Astrocyte of the cerebellum (primary cell): ENCODE measurements around the gene MOXD1.
A peak's percentile ranks its signal among the peaks of the same experiment; 100 is the strongest.

ENCODE experiments used
- DNase-seq: peaks from one replicate; pipeline ENCODE4 v3.0.0-alpha.2; 2011; ENCODE audit warnings: low read depth
- H3K4me3 ChIP-seq: 2 replicates; pipeline ENCODE4 v1.5.1; 2011; ENCODE audit warnings: mild to moderate bottlenecking, low read depth, low read length, moderate library complexity
- CTCF ChIP-seq: IDR thresholded peaks from 2 replicates; pipeline ENCODE4 v1.5.1; 2012; ENCODE audit warnings: low read length, low read depth, moderate library complexity, mild to moderate bottlenecking; ENCODE audit errors: missing control alignments
- in situ Hi-C: cut with HindIII; loops from 2 replicates; pipeline ENCODE4 v1.10.0; 2017; ENCODE audit warnings: low sequenced_read_pairs

MOXD1 gene

GRCh38 chr6:132265451-132266097 is 135.7 kb downstream of the MOXD1 start:
- no peak for TF ChIP-seq CTCF
- DNase-seq = no peak
- H3K4me3 ChIP-seq = no peak overlapping the region
- in situ Hi-C loops = no loop called here

DNA sequence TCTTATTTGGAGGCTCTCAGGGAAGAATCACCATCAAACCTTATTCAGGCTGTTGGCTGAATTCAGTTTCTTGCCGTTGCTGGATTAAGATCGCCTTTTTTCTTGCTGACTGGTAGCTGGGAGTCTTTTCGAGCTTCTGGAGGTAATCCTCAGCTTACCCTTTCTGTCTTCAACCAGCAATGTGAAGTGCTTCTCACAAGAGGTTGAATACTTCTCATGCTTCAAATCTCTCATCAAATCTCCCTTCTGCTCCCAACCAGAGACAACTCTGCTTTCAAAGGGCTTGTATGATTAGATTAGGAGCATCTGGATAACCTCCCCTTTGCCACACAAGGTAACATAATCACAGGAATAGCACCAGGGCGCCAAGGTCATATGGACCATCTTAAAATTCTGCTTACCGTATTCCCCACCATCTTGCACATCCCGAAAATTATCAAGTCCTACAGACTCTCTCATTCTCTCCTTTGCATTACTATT is 137.2 kb downstream of the MOXD1 start:
- DNase-seq = no peak
- in situ Hi-C loops = no loop called here
- H3K4me3 ChIP-seq = no peak overlapping the region
- TF ChIP-seq CTCF = no peak

DNA sequence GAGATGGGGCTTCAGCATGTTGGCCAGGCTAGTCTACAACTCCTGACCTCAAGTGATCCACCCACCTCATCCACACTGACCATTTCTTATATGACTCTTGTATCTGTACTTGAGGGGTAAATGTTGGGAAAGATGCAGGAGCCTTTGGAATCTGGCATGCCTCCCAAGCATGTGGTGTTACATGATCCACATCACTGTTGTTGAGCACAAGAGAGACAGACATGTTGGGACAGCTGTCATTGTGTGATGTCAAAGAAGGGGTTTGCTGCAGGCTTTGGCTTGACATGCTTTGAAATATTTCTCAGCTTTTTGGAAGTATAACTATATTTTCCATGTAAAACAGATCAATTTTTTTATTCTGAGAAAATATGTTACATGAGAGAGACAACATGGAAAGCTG is 139.9 kb downstream of the MOXD1 start:
- no peak for DNase-seq
- no peak for TF ChIP-seq CTCF
- in situ Hi-C loops = no loop called here
- no peak overlapping the region for H3K4me3 ChIP-seq

GRCh38 chr6:132259070-132259469 is 142.2 kb downstream of the MOXD1 start:
- peak; percentile 38 for TF ChIP-seq CTCF
- H3K4me3 ChIP-seq = no peak overlapping the region
- peak; percentile 29 for DNase-seq
- in situ Hi-C loops = no loop called here

DNA sequence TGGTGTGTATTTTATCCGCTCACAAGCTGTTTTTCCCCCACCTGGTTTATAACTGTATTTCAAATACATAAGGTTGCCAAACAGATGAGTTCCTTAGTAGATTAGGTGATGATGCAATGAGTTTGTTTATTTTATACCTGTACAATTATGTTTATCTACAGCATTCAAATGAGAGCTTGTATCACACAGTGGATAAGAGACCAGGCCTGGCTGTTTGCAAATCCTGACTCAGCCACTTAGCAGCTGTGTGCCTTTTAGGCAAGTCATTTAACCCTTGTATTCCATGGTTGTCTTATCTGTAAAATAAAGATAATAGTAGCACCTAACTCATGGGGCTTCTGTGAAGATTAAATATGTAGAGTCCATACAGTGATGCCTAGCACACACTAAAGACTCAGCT is 143.7 kb downstream of the MOXD1 start:
- DNase-seq = no peak
- no peak overlapping the region for H3K4me3 ChIP-seq
- in situ Hi-C loops = no loop called here
- no peak for TF ChIP-seq CTCF

- no peak for DNase-seq
- no peak overlapping the region for H3K4me3 ChIP-seq
- no peak for TF ChIP-seq CTCF
- in situ Hi-C loops = no loop called here
These were observed 144.8 kb downstream of the MOXD1 start for GRCh38 chr6:132256457-132256856.
